ENCODE measurements around the gene CNIH2.

The CNIH2 gene

DNA sequence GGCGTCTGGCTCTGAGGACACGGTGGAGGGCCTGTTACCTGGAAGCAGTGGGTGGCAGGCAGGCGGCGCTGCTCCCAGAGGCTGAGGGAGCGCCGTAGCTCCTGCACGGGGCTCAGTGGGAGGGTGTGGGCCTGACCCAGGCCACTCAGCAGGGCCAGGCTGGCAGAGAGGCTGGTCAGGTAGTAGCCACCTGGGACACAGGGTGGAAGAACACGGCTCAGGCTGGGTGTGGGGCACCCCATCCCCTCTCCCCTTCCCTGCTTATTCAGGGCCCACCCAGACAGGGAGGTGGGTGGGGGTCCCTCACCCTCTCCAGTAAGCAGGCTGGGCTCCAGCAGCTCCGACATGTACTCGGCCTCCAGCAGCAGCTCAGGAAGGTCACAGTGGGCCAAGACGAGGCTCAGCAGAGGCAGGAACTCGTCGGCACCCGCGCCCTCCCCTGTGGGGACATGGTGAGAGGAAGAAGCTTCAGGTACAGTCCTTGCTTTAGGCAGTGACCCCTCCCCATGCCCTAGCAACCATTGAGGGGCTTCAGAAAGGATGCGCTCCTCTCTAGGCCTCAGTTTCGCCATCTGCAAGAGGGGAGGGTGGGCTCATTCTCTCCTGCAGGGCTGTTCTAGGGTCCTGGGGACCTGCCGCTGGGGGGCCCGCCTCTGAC is 55.4 kb downstream of the CNIH2 start:
- DNase-seq = no peak
